Endothelial cell of umbilical vein (primary cell): ENCODE data around the gene ADGRD2.

Experiments
- EZH2 ChIP-seq: IDR thresholded peaks from 2 replicates; pipeline ENCODE4 v1.6.1; 2012; ENCODE audit warnings: borderline replicate concordance, low read depth, mild to moderate bottlenecking, moderate library complexity, low read length, inconsistent platforms; ENCODE audit not compliant: severe bottlenecking
- GATA2 ChIP-seq: IDR thresholded peaks from 2 replicates; pipeline ENCODE4 v1.7.0; 2011; ENCODE audit warnings: low read depth, mild to moderate bottlenecking, moderate library complexity, mixed read lengths, low read length; ENCODE audit not compliant: insufficient read length, insufficient read depth
- MYC ChIP-seq: IDR thresholded peaks from one replicate; pipeline ENCODE4 v1.6.1; 2011; ENCODE audit warnings: mild to moderate bottlenecking, low read depth, low read length
- POLR2A ChIP-seq: IDR thresholded peaks from 2 replicates; pipeline ENCODE4 v1.6.1; 2012; ENCODE audit warnings: low read depth, mild to moderate bottlenecking, control low read depth, low read length
- POLR2AphosphoS5 ChIP-seq: IDR thresholded peaks from 2 replicates; pipeline ENCODE4 v1.6.1; 2012; ENCODE audit warnings: low read depth, mild to moderate bottlenecking, control low read depth, low read length, moderate library complexity; ENCODE audit not compliant: insufficient read depth
- TF ChIP-seq, protein P1 (sequence below), 2 donors: IDR thresholded peaks; 1 replicate in 1 of 2; 2 replicates in 1 of 2; pipeline ENCODE4 v1.5.1; 2011; ENCODE audit warnings: low read length in 2 of 2, mild to moderate bottlenecking in 2 of 2, moderate library complexity in 2 of 2, control low read depth in 1 of 2, inconsistent platforms in 1 of 2, low read depth in 1 of 2; ENCODE audit not compliant: insufficient read depth in 1 of 2; ENCODE audit errors: extremely low read depth in 1 of 2
- TF ChIP-seq, protein P2 (sequence below): IDR thresholded peaks from 2 replicates; pipeline ENCODE4 v1.6.1; 2011; ENCODE audit not compliant: insufficient read depth, insufficient read length

DNA sequence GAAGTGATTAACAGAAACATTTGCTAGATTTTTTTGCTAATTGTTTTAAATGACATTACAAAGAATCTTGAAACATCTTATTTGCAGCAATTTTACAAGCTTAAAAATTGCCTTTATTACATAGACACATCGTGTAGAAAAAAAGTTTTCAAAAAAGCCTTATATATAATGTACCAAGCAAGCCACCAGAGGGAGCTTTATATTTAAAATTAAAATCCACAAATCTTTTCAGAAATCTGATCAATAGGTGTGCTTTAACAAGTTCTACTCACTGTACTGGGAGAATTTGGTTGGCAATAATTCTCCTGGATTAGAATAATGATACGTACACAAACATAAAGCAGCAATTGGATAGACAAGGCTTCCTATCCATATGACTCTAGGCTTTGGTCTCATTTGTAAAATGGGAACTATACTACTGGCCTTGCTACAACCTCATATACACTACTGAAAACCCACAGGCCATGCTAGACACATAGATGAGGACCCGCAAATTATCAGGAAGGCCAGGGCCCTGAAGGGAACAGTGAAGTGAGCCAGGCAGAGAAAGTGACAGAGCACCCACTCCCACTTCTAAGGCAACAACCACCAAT lies 39.8 kb upstream of the ADGRD2 start:
- TF ChIP-seq, protein P1, sequence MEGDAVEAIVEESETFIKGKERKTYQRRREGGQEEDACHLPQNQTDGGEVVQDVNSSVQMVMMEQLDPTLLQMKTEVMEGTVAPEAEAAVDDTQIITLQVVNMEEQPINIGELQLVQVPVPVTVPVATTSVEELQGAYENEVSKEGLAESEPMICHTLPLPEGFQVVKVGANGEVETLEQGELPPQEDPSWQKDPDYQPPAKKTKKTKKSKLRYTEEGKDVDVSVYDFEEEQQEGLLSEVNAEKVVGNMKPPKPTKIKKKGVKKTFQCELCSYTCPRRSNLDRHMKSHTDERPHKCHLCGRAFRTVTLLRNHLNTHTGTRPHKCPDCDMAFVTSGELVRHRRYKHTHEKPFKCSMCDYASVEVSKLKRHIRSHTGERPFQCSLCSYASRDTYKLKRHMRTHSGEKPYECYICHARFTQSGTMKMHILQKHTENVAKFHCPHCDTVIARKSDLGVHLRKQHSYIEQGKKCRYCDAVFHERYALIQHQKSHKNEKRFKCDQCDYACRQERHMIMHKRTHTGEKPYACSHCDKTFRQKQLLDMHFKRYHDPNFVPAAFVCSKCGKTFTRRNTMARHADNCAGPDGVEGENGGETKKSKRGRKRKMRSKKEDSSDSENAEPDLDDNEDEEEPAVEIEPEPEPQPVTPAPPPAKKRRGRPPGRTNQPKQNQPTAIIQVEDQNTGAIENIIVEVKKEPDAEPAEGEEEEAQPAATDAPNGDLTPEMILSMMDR (IDR thresholded peaks at IDR 0.05; ENCODE audit: extremely low read depth in 1 of 2, insufficient read depth in 1 of 2, low read depth in 1 of 2, low read length in 2 of 2), result peak in 1 of 2 donors; percentile 24
- TF ChIP-seq EZH2 (no peak), POLR2A (no peak), POLR2AphosphoS5 (no peak), MYC (no peak), GATA2 (no peak)
- TF ChIP-seq, protein P2, sequence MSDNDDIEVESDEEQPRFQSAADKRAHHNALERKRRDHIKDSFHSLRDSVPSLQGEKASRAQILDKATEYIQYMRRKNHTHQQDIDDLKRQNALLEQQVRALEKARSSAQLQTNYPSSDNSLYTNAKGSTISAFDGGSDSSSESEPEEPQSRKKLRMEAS, result no peak
